Measurements from ENCODE around the gene AVPI1. TPM values are rescaled to one million over a fixed set of nuclear protein-coding genes. Genes with fewer than 3 reads are reported as not detected.

AVPI1 gene
- total and polyA plus RNA-seq, 2 of the 13 experiments (the other 11 are each of a cell fraction or from before 2014, with no cell fraction given), result 39.8 to 61.2 TPM

DNA sequence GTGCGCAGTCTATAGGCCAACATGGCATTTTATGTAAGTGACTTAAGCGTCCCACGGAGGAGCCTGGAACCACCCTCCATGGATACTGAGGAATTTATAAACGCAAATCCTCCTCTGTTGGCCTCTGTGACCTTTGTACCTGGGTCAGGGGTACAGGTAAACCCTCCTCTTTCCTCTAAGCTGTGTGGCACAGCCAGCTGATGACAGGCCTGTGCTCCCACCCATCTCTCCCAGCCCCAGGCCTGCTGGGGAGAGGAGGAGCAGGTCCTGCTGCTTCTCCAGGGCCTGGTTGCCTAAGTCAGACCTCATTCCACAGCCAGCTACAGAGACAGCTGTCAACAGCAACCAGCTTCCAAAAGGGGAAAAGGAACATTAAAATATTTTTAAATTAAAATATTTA is 5.0 kb downstream of the AVPI1 start (continued):
- no peak for TF ChIP-seq ZGPAT (CRISPR knock-in tag; IDR thresholded peaks at IDR 0.05)
- no peak for TF ChIP-seq FOXA1 (IDR thresholded peaks at IDR 0.05)
- TF ChIP-seq FOXA1 (CRISPR knock-in tag; IDR thresholded peaks at IDR 0.05), result no peak
- no peak for TF ChIP-seq PPARG (CRISPR knock-in tag; conservative IDR thresholded peaks at IDR 0.05)
- no peak for TF ChIP-seq RFX3 (CRISPR knock-in tag; IDR thresholded peaks at IDR 0.05)
- TF ChIP-seq, protein P1, sequence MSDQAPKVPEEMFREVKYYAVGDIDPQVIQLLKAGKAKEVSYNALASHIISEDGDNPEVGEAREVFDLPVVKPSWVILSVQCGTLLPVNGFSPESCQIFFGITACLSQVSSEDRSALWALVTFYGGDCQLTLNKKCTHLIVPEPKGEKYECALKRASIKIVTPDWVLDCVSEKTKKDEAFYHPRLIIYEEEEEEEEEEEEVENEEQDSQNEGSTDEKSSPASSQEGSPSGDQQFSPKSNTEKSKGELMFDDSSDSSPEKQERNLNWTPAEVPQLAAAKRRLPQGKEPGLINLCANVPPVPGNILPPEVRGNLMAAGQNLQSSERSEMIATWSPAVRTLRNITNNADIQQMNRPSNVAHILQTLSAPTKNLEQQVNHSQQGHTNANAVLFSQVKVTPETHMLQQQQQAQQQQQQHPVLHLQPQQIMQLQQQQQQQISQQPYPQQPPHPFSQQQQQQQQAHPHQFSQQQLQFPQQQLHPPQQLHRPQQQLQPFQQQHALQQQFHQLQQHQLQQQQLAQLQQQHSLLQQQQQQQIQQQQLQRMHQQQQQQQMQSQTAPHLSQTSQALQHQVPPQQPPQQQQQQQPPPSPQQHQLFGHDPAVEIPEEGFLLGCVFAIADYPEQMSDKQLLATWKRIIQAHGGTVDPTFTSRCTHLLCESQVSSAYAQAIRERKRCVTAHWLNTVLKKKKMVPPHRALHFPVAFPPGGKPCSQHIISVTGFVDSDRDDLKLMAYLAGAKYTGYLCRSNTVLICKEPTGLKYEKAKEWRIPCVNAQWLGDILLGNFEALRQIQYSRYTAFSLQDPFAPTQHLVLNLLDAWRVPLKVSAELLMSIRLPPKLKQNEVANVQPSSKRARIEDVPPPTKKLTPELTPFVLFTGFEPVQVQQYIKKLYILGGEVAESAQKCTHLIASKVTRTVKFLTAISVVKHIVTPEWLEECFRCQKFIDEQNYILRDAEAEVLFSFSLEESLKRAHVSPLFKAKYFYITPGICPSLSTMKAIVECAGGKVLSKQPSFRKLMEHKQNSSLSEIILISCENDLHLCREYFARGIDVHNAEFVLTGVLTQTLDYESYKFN (CRISPR knock-in tag; conservative IDR thresholded peaks at IDR 0.05), result peak; percentile 38; the same call in 1 of the 2 replicates
- TF ChIP-seq RBFOX2 (IDR thresholded peaks at IDR 0.05; ENCODE audit: low read depth, low read length), result 0 out of 2 replicates have a peak, but pooled peaks have one; percentile 7
- TF ChIP-seq, protein P2, sequence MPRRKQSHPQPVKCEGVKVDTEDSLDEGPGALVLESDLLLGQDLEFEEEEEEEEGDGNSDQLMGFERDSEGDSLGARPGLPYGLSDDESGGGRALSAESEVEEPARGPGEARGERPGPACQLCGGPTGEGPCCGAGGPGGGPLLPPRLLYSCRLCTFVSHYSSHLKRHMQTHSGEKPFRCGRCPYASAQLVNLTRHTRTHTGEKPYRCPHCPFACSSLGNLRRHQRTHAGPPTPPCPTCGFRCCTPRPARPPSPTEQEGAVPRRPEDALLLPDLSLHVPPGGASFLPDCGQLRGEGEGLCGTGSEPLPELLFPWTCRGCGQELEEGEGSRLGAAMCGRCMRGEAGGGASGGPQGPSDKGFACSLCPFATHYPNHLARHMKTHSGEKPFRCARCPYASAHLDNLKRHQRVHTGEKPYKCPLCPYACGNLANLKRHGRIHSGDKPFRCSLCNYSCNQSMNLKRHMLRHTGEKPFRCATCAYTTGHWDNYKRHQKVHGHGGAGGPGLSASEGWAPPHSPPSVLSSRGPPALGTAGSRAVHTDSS (CRISPR knock-in tag; conservative IDR thresholded peaks at IDR 0.05), result no peak
- TF ChIP-seq HDAC6 (IDR thresholded peaks at IDR 0.05; ENCODE audit: low read depth, low read length), result no peak
- 0 out of 4 replicates have a peak, but pooled peaks of 1 of the 2 experiments have one; percentile 13 for TF ChIP-seq NR2F1 (CRISPR knock-in tag; IDR thresholded peaks at IDR 0.05)
- no peak for TF ChIP-seq NFIB (CRISPR knock-in tag; IDR thresholded peaks at IDR 0.05; ENCODE audit: borderline replicate concordance)
- 0 out of 2 replicates have a peak, but pooled peaks have one; percentile 17 for TF ChIP-seq ARID5B (CRISPR knock-in tag; IDR thresholded peaks at IDR 0.05)
- TF ChIP-seq ZNF768 (CRISPR knock-in tag; IDR thresholded peaks at IDR 0.05), result peak; percentile 83; the same call in 1 of the 2 replicates
- TF ChIP-seq, protein P3, sequence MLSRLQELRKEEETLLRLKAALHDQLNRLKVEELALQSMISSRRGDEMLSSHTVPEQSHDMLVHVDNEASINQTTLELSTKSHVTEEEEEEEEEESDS (CRISPR knock-in tag; IDR thresholded peaks at IDR 0.05; ENCODE audit: borderline replicate concordance), result no peak
- TF ChIP-seq, protein P4, sequence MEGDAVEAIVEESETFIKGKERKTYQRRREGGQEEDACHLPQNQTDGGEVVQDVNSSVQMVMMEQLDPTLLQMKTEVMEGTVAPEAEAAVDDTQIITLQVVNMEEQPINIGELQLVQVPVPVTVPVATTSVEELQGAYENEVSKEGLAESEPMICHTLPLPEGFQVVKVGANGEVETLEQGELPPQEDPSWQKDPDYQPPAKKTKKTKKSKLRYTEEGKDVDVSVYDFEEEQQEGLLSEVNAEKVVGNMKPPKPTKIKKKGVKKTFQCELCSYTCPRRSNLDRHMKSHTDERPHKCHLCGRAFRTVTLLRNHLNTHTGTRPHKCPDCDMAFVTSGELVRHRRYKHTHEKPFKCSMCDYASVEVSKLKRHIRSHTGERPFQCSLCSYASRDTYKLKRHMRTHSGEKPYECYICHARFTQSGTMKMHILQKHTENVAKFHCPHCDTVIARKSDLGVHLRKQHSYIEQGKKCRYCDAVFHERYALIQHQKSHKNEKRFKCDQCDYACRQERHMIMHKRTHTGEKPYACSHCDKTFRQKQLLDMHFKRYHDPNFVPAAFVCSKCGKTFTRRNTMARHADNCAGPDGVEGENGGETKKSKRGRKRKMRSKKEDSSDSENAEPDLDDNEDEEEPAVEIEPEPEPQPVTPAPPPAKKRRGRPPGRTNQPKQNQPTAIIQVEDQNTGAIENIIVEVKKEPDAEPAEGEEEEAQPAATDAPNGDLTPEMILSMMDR (CRISPR knock-in tag; IDR thresholded peaks at IDR 0.05), result no peak

All from HepG2 (cell line).